ENCODE measurements around the gene HOTAIR. TPM values are rescaled to one million over a fixed set of nuclear protein-coding genes. Genes with fewer than 3 reads are reported as not detected.

The HOTAIR gene
- total and polyA plus RNA-seq, 2 donors (not counting 3 experiments of a cell fraction or from before 2014, with no cell fraction given), result not detected

- Histone ChIP-seq H3K27ac (ENCODE audit: insufficient read depth, low read depth, low read length) (no peak overlapping the region), H3K4me2 (ENCODE audit: insufficient read depth, low read length) (no peak overlapping the region), H2AFZ (ENCODE audit: low read depth, low read length) (no peak overlapping the region), H3K36me3 (ENCODE audit: control insufficient read depth in 2 of 2, extremely low read depth in 1 of 2, insufficient read depth in 2 of 2, low read length in 2 of 2) (no peaks in the 10 kb centered on the region), H3K9ac (replicated peaks; ENCODE audit: extremely low read depth, insufficient read depth, low read length) (no peak overlapping the region), H3K27me3 (ENCODE audit: control insufficient read depth in 2 of 2, insufficient read depth in 2 of 2, low read length in 2 of 2) (peaks cover 84 to 96% of the 10 kb centered on the region in 2 experiments), H4K20me1 (replicated peaks; ENCODE audit: control insufficient read depth, extremely low read depth, insufficient read depth, low read length) (no peaks in the 10 kb centered on the region), H3K9me1 (replicated peaks; ENCODE audit: control insufficient read depth, extremely low read depth, insufficient read depth, low read length) (no peaks in the 10 kb centered on the region), H3K9me3 (replicated peaks; ENCODE audit: control insufficient read depth, insufficient read depth, low read length) (no peaks in the 10 kb centered on the region), H3K4me3 (replicated peaks in 1 of 3; ENCODE audit: insufficient read depth in 1 of 3, low read depth in 1 of 3, low read length in 3 of 3) (no peak overlapping the region), H3K79me2 (ENCODE audit: control insufficient read depth, insufficient read depth, low read length) (no peaks in the 10 kb centered on the region), H3K4me1 (ENCODE audit: control insufficient read depth, extremely low read depth, insufficient read depth, low read length) (no peaks in the 10 kb centered on the region)
- TF ChIP-seq EZH2 (IDR thresholded peaks at IDR 0.05; ENCODE audit: borderline replicate concordance, low read depth, low read length, severe bottlenecking) (peak; percentile 83), POLR2AphosphoS5 (IDR thresholded peaks at IDR 0.05; ENCODE audit: insufficient read depth, low read depth, low read length) (no peak)
- ChIA-PET POLR2A (no interaction called here), CTCF (interaction anchor here (0.6 to 1.4 kb wide), 3 partner anchors 9 to 154 kb away, joined by 3 to 4 read pairs (median 3); partner anchors contain the start of gene HOXC10)
- dilution Hi-C loops (cut with MboI; ENCODE audit: extremely low pct_ligation_motif_present, low sequenced_read_pairs) (no loop called here), intact Hi-C loops (cut with micrococcal nuclease) (no loop called here)
- FAIRE-seq, result no peak
- no TSS peak for BruUV-seq (replicated peaks)
- no peak for DNase-seq (ENCODE audit: low read depth, low spot score)
These were observed 862 bp upstream of the HOTAIR start for GRCh38 chr12:53975479-53976152.

- Histone ChIP-seq H3K4me3 (replicated peaks in 1 of 3; ENCODE audit: insufficient read depth in 1 of 3, low read depth in 1 of 3, low read length in 3 of 3) (no peak overlapping the region), H3K9me3 (replicated peaks; ENCODE audit: control insufficient read depth, insufficient read depth, low read length) (no peaks in the 10 kb centered on the region), H3K27ac (ENCODE audit: insufficient read depth, low read depth, low read length) (no peak overlapping the region), H3K9ac (replicated peaks; ENCODE audit: extremely low read depth, insufficient read depth, low read length) (no peak overlapping the region), H3K4me2 (ENCODE audit: insufficient read depth, low read length) (no peak overlapping the region), H3K9me1 (replicated peaks; ENCODE audit: control insufficient read depth, extremely low read depth, insufficient read depth, low read length) (no peaks in the 10 kb centered on the region), H3K27me3 (ENCODE audit: control insufficient read depth in 2 of 2, insufficient read depth in 2 of 2, low read length in 2 of 2) (peaks cover 86 to 96% of the 10 kb centered on the region in 2 experiments), H3K79me2 (ENCODE audit: control insufficient read depth, insufficient read depth, low read length) (no peaks in the 10 kb centered on the region), H2AFZ (ENCODE audit: low read depth, low read length) (no peak overlapping the region), H3K4me1 (ENCODE audit: control insufficient read depth, extremely low read depth, insufficient read depth, low read length) (no peaks in the 10 kb centered on the region), H3K36me3 (ENCODE audit: control insufficient read depth in 2 of 2, extremely low read depth in 1 of 2, insufficient read depth in 2 of 2, low read length in 2 of 2) (no peaks in the 10 kb centered on the region), H4K20me1 (replicated peaks; ENCODE audit: control insufficient read depth, extremely low read depth, insufficient read depth, low read length) (no peaks in the 10 kb centered on the region)
- dilution Hi-C loops (cut with MboI; ENCODE audit: extremely low pct_ligation_motif_present, low sequenced_read_pairs), result no loop called here
- ChIA-PET POLR2A (no interaction called here), CTCF (interaction anchor here (0.6 kb wide), 1 partner anchor 155 kb away, joined by 3 read pairs; no protein-coding TSS in a partner anchor)
- TF ChIP-seq EZH2 (IDR thresholded peaks at IDR 0.05; ENCODE audit: borderline replicate concordance, low read depth, low read length, severe bottlenecking), result peak; percentile 21
- TF ChIP-seq FOS (IDR thresholded peaks at IDR 0.05; ENCODE audit: borderline replicate concordance, insufficient read depth, low read length), result no peak
- DNase-seq (ENCODE audit: low read depth, low spot score) (no peak), FAIRE-seq (no peak)
- no TSS peak for BruUV-seq (replicated peaks)
- intact Hi-C loops (cut with micrococcal nuclease), result no loop called here
These were observed 314 bp upstream of the HOTAIR start for GRCh38 chr12:53975064-53975471.
